A549 (cell line): Measurements from ENCODE around the gene PRPS2. TPM values are rescaled to one million over a fixed set of nuclear protein-coding genes. Genes with fewer than 3 reads are reported as not detected.

Experiments
- ATAC-seq, 2 experiments: fragments of 200-7000 bp in 1 of 2; fragments of >200 bp in 1 of 2; cut with Nextera tagmentation in 1 of 2; cut with Tn5 transposase in 1 of 2; 3 replicates each; pipeline versions ENCODE4 v1.8.0 to v1.9.1; 2018 to 2020; ENCODE audit warnings: mild to moderate bottlenecking in 1 of 2, moderate library complexity in 1 of 2
- CTCF ChIA-PET: fragments of 300-600 bp; sonication (Branson Sonifier 250); formaldehyde crosslinking; extraction: SDS; loops from one replicate; lab custom pipeline; 2021; ENCODE audit warnings: antibody characterized with exemption, inconsistent platforms; lab: Yijun Ruan, JAX
- POLR2A ChIA-PET: fragments of 350-600 bp; formaldehyde crosslinking; extraction: SDS; loops from one replicate; lab custom pipeline; 2021; ENCODE audit warnings: antibody characterized with exemption, inconsistent platforms; lab: Yijun Ruan, JAX
- DNase-seq, 2 experiments: peaks; one replicate each; pipeline versions ENCODE4 v3.0.0 to v3.0.0-alpha.2; 2011 to 2016; ENCODE audit warnings: low read depth in 1 of 2, low spot score in 1 of 2
- FAIRE-seq: peaks from 2 replicates; lab custom pipeline; 2011; peaks lifted over from hg19 to GRCh38; lab: Jason Lieb, UNC
- H3K27ac ChIP-seq, 2 experiments: fragments of >200 bp; sonication (Bioruptor Twin); formaldehyde crosslinking; 3 replicates each; pipeline ENCODE4 v1.5.1; 2016 to 2017
- H3K4me1 ChIP-seq: fragments of >200 bp; sonication (Bioruptor Twin); formaldehyde crosslinking; 3 replicates; pipeline ENCODE4 v1.6.1; 2016
- H3K4me2 ChIP-seq: fragments of >200 bp; sonication (Bioruptor Twin); formaldehyde crosslinking; 3 replicates; pipeline ENCODE4 v1.6.1; 2016
- H3K4me3 ChIP-seq: fragments of >200 bp; sonication (Bioruptor Twin); formaldehyde crosslinking; 3 replicates; pipeline ENCODE4 v1.5.1; 2016
- H3K9me3 ChIP-seq: fragments of >200 bp; sonication (Bioruptor Twin); formaldehyde crosslinking; 3 replicates; pipeline ENCODE4 v1.6.1; 2016
- CBX2 ChIP-seq: fragments of 200-600 bp; sonication (generic); IDR thresholded peaks from 2 replicates; pipeline ENCODE4 v1.6.1; 2016; ENCODE audit warnings: low read depth, mild to moderate bottlenecking, borderline replicate concordance
- CTCF ChIP-seq: fragments of >200 bp; sonication (Bioruptor Twin); formaldehyde crosslinking; IDR thresholded peaks from 3 replicates; pipeline ENCODE4 v1.5.1; 2016
- HEYL ChIP-seq: fragments of 250-450 bp; sonication (Bioruptor Pico); IDR thresholded peaks from 2 replicates; pipeline ENCODE4 v1.8.0; 2021; ENCODE audit warnings: mild to moderate bottlenecking, moderate library complexity
- HOXA7 ChIP-seq: fragments of 250-450 bp; sonication (Bioruptor Pico); IDR thresholded peaks from 2 replicates; pipeline ENCODE4 v1.5.0; 2020; ENCODE audit warnings: mild to moderate bottlenecking, moderate library complexity
- JUN ChIP-seq, 2 experiments: fragments of >200 bp; sonication (Bioruptor Twin); formaldehyde crosslinking; IDR thresholded peaks; 2 replicates in 1 of 2; 3 replicates in 1 of 2; pipeline ENCODE4 v1.6.1; 2016 to 2017
- NFE2L2 ChIP-seq: fragments of 150-350 bp; conservative IDR thresholded peaks from 2 replicates; pipeline ENCODE4 v1.6.1; 2014; ENCODE audit warnings: low read length
- PHF8 ChIP-seq: fragments of 200-600 bp; sonication (generic); IDR thresholded peaks from 2 replicates; pipeline ENCODE4 v1.6.1; 2016; ENCODE audit warnings: low read depth, mild to moderate bottlenecking, antibody characterized with exemption, moderate library complexity, borderline replicate concordance
- POLR2A ChIP-seq: IDR thresholded peaks from 2 replicates; pipeline ENCODE4 v1.6.1; 2012; ENCODE audit warnings: mild to moderate bottlenecking, low read length
- RAD21 ChIP-seq, 2 experiments: fragments of >200 bp in 1 of 2; sonication (Bioruptor Twin) in 1 of 2; formaldehyde crosslinking in 1 of 2; IDR thresholded peaks in 1 of 2; conservative IDR thresholded peaks in 1 of 2; 2 replicates in 1 of 2; 3 replicates in 1 of 2; pipeline ENCODE4 v1.6.1; 2012 to 2018; ENCODE audit warnings: inconsistent platforms in 1 of 2
- RARB ChIP-seq: fragments of 250-450 bp; sonication (Bioruptor Pico); IDR thresholded peaks from 2 replicates; pipeline ENCODE4 v1.8.0; 2021; ENCODE audit warnings: mild to moderate bottlenecking, moderate library complexity
- TFCP2L1 ChIP-seq: fragments of 250-450 bp; sonication (Bioruptor Pico); IDR thresholded peaks from 2 replicates; pipeline ENCODE4 v1.5.0; 2021; ENCODE audit warnings: mild to moderate bottlenecking
- WGBS: methylation state at CpG from one replicate; pipeline ENCODE4 v1.1.6; 2017; ENCODE audit errors: missing lambda C conversion rate; 5-methylcytosine and 5-hydroxymethylcytosine counted together
- polyA plus RNA-seq, 4 experiments: library from polyadenylated mRNA; depleted of rRNA in 3 of 4; stranded (reverse); fragments of >200 nt; fragmentation: RNase III in 1 of 4; extraction: RNeasy Plus Mini Kit Qiagen cat#74134 plus additional on column Dnase treatment in 1 of 4; gene quantifications; 2 replicates in 3 of 4; 3 replicates in 1 of 4; pipeline ENCODE4 v1.2.3, GENCODE V29; 2011 to 2017
- TF ChIP-seq, protein P1 (sequence below): fragments of 450-650 bp; IDR thresholded peaks from 2 replicates; pipeline ENCODE4 v1.6.1; 2014; ENCODE audit warnings: antibody characterized with exemption
- TF ChIP-seq, protein P2 (sequence below): fragments of 250-450 bp; sonication (Bioruptor Pico); IDR thresholded peaks from 2 replicates; pipeline ENCODE4 v1.5.0; 2020; ENCODE audit warnings: low read depth, mild to moderate bottlenecking, moderate library complexity

Gene PRPS2
- polyA plus RNA-seq, 2 of the 4 experiments (the other 2 are of a cell fraction): 40.3 to 51.8 TPM

GRCh38 chrX:12753366-12753765 is 37.8 kb upstream of the PRPS2 start:
- no peak overlapping the region for H3K4me3 ChIP-seq
- DNase-seq: no peak
- FAIRE-seq: no peak
- CTCF ChIA-PET: interaction anchor here (1.4 kb wide), 1 partner anchor 8 kb away, joined by 3 read pairs; no protein-coding TSS in a partner anchor
- H3K4me2 ChIP-seq: no peak overlapping the region
- no peak overlapping the region for H3K27ac ChIP-seq
- no peak for ATAC-seq
- whole genome bisulfite sequencing: 38% methylated on average over 2 of the region's 2 CpGs
- H3K9me3 ChIP-seq: no peaks in the 10 kb centered on the region
- no peaks in the 10 kb centered on the region for H3K4me1 ChIP-seq
- TF ChIP-seq TFCP2L1 (CRISPR knock-in tag): no peak
- no peak for TF ChIP-seq JUN (IDR thresholded peaks at IDR 0.05)
- POLR2A ChIA-PET: no interaction called here

DNA sequence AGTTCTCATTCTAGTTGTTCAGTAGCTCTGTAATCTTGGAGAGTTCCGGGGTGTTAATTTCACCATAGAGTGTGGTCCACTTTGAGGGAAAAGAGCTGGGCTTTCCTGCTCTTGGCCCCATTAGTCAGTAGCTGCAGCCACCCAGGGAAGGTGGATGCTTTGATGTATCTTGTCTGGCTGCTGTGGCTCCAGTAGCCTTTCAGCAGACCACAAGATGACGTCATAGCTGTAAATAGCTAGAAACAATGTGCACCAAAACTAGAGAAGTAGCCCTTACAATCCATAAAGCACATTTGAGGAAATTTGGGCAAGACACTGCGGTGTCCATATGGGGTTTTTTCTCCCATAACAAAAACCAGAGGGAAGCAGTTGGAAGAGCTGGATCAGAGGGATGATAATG is 32.9 kb upstream of the PRPS2 start:
- 2% methylated on average over 3 of the region's 3 CpGs for WGBS
- ChIA-PET CTCF (interaction anchor here (0.6 kb wide), 1 partner anchor 10 kb away, joined by 3 read pairs; no protein-coding TSS in a partner anchor), POLR2A (no interaction called here)
- Histone ChIP-seq H3K27ac (no peak overlapping the region), H3K4me2 (no peak overlapping the region), H3K4me3 (no peak overlapping the region), H3K9me3 (no peaks in the 10 kb centered on the region)
- DNase-seq: no peak
- ATAC-seq: no peak
- TF ChIP-seq POLR2A: no peak
- no peak for TF ChIP-seq NFE2L2
- no peak for TF ChIP-seq CTCF
- no peak for TF ChIP-seq RARB (CRISPR knock-in tag)
- no peak for TF ChIP-seq HEYL (CRISPR knock-in tag)
- TF ChIP-seq TFCP2L1 (CRISPR knock-in tag): no peak
- TF ChIP-seq RAD21 (conservative IDR thresholded peaks at IDR 0.05 in 1 of 2, IDR thresholded peaks at IDR 0.05 in 1 of 2): no peak
- TF ChIP-seq CBX2: no peak
- TF ChIP-seq, protein P1, sequence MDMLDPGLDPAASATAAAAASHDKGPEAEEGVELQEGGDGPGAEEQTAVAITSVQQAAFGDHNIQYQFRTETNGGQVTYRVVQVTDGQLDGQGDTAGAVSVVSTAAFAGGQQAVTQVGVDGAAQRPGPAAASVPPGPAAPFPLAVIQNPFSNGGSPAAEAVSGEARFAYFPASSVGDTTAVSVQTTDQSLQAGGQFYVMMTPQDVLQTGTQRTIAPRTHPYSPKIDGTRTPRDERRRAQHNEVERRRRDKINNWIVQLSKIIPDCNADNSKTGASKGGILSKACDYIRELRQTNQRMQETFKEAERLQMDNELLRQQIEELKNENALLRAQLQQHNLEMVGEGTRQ: no peak
- TF ChIP-seq, all 56 proteins: peak for 0
- no peak for FAIRE-seq
- no peaks in the 10 kb centered on the region for H3K4me1 ChIP-seq

DNA sequence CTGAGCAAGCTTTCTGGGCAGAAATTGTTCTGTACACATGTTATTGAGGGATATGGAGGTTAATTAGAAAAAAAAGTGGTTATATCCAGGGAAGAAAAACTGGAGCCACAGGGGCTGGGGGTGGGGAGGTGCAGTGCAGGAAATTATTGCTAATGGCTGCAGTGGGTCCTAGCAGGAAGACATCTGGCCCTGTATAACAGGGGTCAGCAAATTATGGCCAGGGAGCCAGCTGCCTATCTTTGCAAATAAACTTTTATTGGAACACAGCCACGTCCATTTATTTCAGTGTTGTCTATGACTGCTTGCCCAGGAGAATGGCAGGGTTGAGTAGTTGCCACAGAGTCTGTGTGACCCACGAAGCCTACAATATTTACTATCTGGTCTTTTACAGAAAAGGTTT is 23.4 kb upstream of the PRPS2 start:
- CTCF ChIA-PET: no interaction called here
- no peak for FAIRE-seq

DNA sequence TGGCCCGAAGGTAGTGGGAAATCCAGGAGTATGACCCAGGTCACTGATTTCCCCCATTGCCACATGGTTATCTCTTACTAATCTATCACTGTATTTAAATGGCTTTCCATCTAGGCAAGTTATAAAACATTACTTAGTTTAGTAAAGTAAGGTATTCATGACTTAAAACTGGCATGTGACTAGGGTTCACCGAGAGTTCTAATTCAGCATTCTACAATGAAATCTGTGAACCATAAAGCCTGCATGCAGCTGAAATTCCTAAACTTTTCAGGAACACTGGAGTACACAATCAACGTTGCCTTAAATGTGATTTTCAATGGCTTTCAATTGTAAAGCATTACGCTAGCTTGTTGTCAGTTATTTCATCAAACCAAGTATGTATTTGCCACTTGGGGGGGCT is 22.7 kb upstream of the PRPS2 start:
- POLR2A ChIA-PET: no interaction called here
- Histone ChIP-seq H3K4me1 (no peaks in the 10 kb centered on the region), H3K4me2 (no peak overlapping the region), H3K27ac (no peak overlapping the region), H3K9me3 (no peaks in the 10 kb centered on the region), H3K4me3 (no peak overlapping the region)
- FAIRE-seq (peak; percentile 23), DNase-seq (no peak), ATAC-seq (no peak)
- 57% methylated on average over 4 of the region's 4 CpGs for WGBS
- TF ChIP-seq RAD21 (conservative IDR thresholded peaks at IDR 0.05 in 1 of 2, IDR thresholded peaks at IDR 0.05 in 1 of 2): 0 out of 5 replicates have a peak, but pooled peaks of 1 of the 2 experiments have one; percentile 5
- TF ChIP-seq, protein P2, sequence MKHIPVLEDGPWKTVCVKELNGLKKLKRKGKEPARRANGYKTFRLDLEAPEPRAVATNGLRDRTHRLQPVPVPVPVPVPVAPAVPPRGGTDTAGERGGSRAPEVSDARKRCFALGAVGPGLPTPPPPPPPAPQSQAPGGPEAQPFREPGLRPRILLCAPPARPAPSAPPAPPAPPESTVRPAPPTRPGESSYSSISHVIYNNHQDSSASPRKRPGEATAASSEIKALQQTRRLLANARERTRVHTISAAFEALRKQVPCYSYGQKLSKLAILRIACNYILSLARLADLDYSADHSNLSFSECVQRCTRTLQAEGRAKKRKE (CRISPR knock-in tag): no peak
- TF ChIP-seq HOXA7 (CRISPR knock-in tag): no peak
- CTCF ChIA-PET: no interaction called here

More for the DNA sequence above, 23.4 kb upstream of the PRPS2 start:
- TF ChIP-seq PHF8 (no peak), RARB (CRISPR knock-in tag) (no peak)
- Histone ChIP-seq H3K9me3 (no peaks in the 10 kb centered on the region), H3K4me2 (no peak overlapping the region), H3K4me3 (no peak overlapping the region), H3K27ac (no peak overlapping the region), H3K4me1 (no peaks in the 10 kb centered on the region)
- WGBS: 0% methylated on average over 2 of the region's 2 CpGs
- ATAC-seq (no peak), DNase-seq (no peak)
- POLR2A ChIA-PET: no interaction called here
